PC-9 (cell line): Measurements from ENCODE around the gene SLC35F3. TPM values are rescaled to one million over a fixed set of nuclear protein-coding genes. Genes with fewer than 3 reads are reported as not detected.

ENCODE experiments used
- BruUV-seq: library from RNA; stranded (reverse); fragments of 400-500 nt; replicated peaks from 2 replicates; lab custom pipeline; 2021; lab: Mats Ljungman, UMichigan
- CTCF ChIA-PET: fragments of 300-600 bp; sonication (Branson Sonifier 250); formaldehyde crosslinking; loops from one replicate; lab custom pipeline; 2022; ENCODE audit warnings: antibody characterized with exemption; lab: Charles Lee
- POLR2A ChIA-PET: fragments of 300-600 bp; sonication (Branson Sonifier 250); formaldehyde crosslinking; loops from one replicate; lab custom pipeline; 2022; ENCODE audit warnings: antibody characterized with exemption; ENCODE audit not compliant: unreplicated experiment; lab: Charles Lee
- DNase-seq, 2 experiments: peaks; one replicate each; pipeline versions ENCODE4 v3.0.0 to v3.0.0-alpha.2; 2015 to 2022; ENCODE audit warnings: mixed read lengths in 1 of 2
- H2AFZ ChIP-seq: fragments of 200-600 bp; sonication (generic); 2 replicates; pipeline ENCODE4 v1.8.1; 2017; ENCODE audit warnings: antibody characterized with exemption
- H3F3A ChIP-seq: fragments of 200-600 bp; sonication (generic); 2 replicates; pipeline ENCODE4 v1.8.1; 2017; ENCODE audit warnings: antibody characterized with exemption, mild to moderate bottlenecking, low read depth; ENCODE audit not compliant: insufficient read depth
- H3K27ac ChIP-seq: fragments of 200-600 bp; sonication (generic); 2 replicates; pipeline ENCODE4 v1.6.1; 2016; ENCODE audit warnings: mixed run types
- H3K27me3 ChIP-seq: fragments of 200-600 bp; sonication (generic); 2 replicates; pipeline ENCODE4 v1.6.1; 2016; ENCODE audit warnings: low read depth, mixed run types; ENCODE audit not compliant: insufficient read depth
- H3K36me3 ChIP-seq: fragments of 200-600 bp; sonication (generic); 2 replicates; pipeline ENCODE4 v1.6.1; 2016; ENCODE audit warnings: low read depth, mixed run types
- H3K4me1 ChIP-seq: fragments of 200-600 bp; sonication (generic); replicated peaks from 2 replicates; pipeline ENCODE4 v1.6.1; 2016; ENCODE audit warnings: mixed run types; ENCODE audit not compliant: insufficient read depth
- H3K4me2 ChIP-seq: fragments of 200-600 bp; sonication (generic); 2 replicates; pipeline ENCODE4 v1.6.1; 2017; ENCODE audit warnings: mixed run types
- H3K4me3 ChIP-seq: fragments of 200-600 bp; sonication (generic); 2 replicates; pipeline ENCODE4 v1.6.1; 2016; ENCODE audit warnings: mixed run types
- H3K79me2 ChIP-seq: fragments of 200-600 bp; sonication (generic); 2 replicates; pipeline ENCODE4 v1.6.1; 2017; ENCODE audit warnings: low read depth, mixed run types
- H3K9me2 ChIP-seq: fragments of 200-600 bp; sonication (generic); 2 replicates; pipeline ENCODE4 v1.8.1; 2017; ENCODE audit warnings: mild to moderate bottlenecking; ENCODE audit not compliant: insufficient read depth
- H3K9me3 ChIP-seq: fragments of 200-600 bp; sonication (generic); 2 replicates; pipeline ENCODE4 v1.8.1; 2016; ENCODE audit warnings: low read depth; ENCODE audit not compliant: insufficient read depth
- H4K20me1 ChIP-seq: fragments of 200-600 bp; sonication (generic); 2 replicates; pipeline ENCODE4 v1.8.1; 2017; ENCODE audit not compliant: insufficient read depth
- EZH2 ChIP-seq: fragments of 200-600 bp; sonication (generic); IDR thresholded peaks from 2 replicates; pipeline ENCODE4 v1.8.0; 2017; ENCODE audit warnings: antibody characterized with exemption, low read depth
- intact Hi-C: fragments of 100-400 bp; cut with micrococcal nuclease; formaldehyde crosslinking; loops from one replicate; pipeline ENCODE4 v1.10.0; 2022; ENCODE audit not compliant: unreplicated experiment
- total RNA-seq: library from RNA; stranded (reverse); gene quantifications from 2 replicates; pipeline ENCODE4 v1.2.3, GENCODE V29; 2021
- TF ChIP-seq, protein P1 (sequence below): fragments of 200-600 bp; sonication (generic); conservative IDR thresholded peaks from 2 replicates; pipeline ENCODE4 v1.6.1; 2017; ENCODE audit warnings: mixed run types, antibody characterized with exemption, mild to moderate bottlenecking, moderate library complexity

Gene SLC35F3
- total RNA-seq, 1 experiment from 2014 or later, result 6.1 TPM

- DNase-seq, result no peak
- no TSS peak for BruUV-seq
- H3K36me3 ChIP-seq, result no peaks in the 10 kb centered on the region
- no peak overlapping the region for H3K27ac ChIP-seq
- no peaks in the 10 kb centered on the region for H3K9me2 ChIP-seq
- H3K4me2 ChIP-seq, result no peak overlapping the region
- CTCF ChIA-PET, result no interaction called here
- no peaks in the 10 kb centered on the region for H3F3A ChIP-seq
- POLR2A ChIA-PET, result no interaction called here
- no peaks in the 10 kb centered on the region for H3K4me1 ChIP-seq
- H2AFZ ChIP-seq, result no peak overlapping the region
- no peaks in the 10 kb centered on the region for H4K20me1 ChIP-seq
- intact Hi-C loops, result no loop called here
- TF ChIP-seq EZH2, result no peak
- TF ChIP-seq, protein P1, sequence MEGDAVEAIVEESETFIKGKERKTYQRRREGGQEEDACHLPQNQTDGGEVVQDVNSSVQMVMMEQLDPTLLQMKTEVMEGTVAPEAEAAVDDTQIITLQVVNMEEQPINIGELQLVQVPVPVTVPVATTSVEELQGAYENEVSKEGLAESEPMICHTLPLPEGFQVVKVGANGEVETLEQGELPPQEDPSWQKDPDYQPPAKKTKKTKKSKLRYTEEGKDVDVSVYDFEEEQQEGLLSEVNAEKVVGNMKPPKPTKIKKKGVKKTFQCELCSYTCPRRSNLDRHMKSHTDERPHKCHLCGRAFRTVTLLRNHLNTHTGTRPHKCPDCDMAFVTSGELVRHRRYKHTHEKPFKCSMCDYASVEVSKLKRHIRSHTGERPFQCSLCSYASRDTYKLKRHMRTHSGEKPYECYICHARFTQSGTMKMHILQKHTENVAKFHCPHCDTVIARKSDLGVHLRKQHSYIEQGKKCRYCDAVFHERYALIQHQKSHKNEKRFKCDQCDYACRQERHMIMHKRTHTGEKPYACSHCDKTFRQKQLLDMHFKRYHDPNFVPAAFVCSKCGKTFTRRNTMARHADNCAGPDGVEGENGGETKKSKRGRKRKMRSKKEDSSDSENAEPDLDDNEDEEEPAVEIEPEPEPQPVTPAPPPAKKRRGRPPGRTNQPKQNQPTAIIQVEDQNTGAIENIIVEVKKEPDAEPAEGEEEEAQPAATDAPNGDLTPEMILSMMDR, result no peak
- H3K9me3 ChIP-seq, result no peaks in the 10 kb centered on the region
- H3K79me2 ChIP-seq, result no peaks in the 10 kb centered on the region
- H3K4me3 ChIP-seq, result no peak overlapping the region
- no peaks in the 10 kb centered on the region for H3K27me3 ChIP-seq
Observed at GRCh38 chr1:234140388-234140787, 235.9 kb downstream of the SLC35F3 start.

- no peak overlapping the region for H3K4me3 ChIP-seq
- H3K4me1 ChIP-seq, result no peaks in the 10 kb centered on the region
- no TSS peak for BruUV-seq
- no peak for DNase-seq
- no peaks in the 10 kb centered on the region for H3K9me3 ChIP-seq
- no peaks in the 10 kb centered on the region for H3K27me3 ChIP-seq
- no peaks in the 10 kb centered on the region for H3K79me2 ChIP-seq
- H3K4me2 ChIP-seq, result no peak overlapping the region
- no peaks in the 10 kb centered on the region for H4K20me1 ChIP-seq
- intact Hi-C loops, result no loop called here
- H3F3A ChIP-seq, result no peaks in the 10 kb centered on the region
- no peak overlapping the region for H2AFZ ChIP-seq
- CTCF ChIA-PET, result no interaction called here
- no peaks in the 10 kb centered on the region for H3K9me2 ChIP-seq
- TF ChIP-seq, protein P1, result no peak
- TF ChIP-seq EZH2, result no peak
- no peak overlapping the region for H3K27ac ChIP-seq
- H3K36me3 ChIP-seq, result no peaks in the 10 kb centered on the region
- POLR2A ChIA-PET, result no interaction called here
Observed at GRCh38 chr1:234141006-234141405, 236.5 kb downstream of the SLC35F3 start.

GRCh38 chr1:234143681-234144080 is 239.2 kb downstream of the SLC35F3 start:
- Histone ChIP-seq H3K4me2 (no peak overlapping the region), H3F3A (no peaks in the 10 kb centered on the region), H3K4me1 (no peaks in the 10 kb centered on the region), H3K9me3 (no peaks in the 10 kb centered on the region; the same call in 1 of the 2 replicates), H3K4me3 (no peak overlapping the region), H3K27ac (no peak overlapping the region), H4K20me1 (no peaks in the 10 kb centered on the region), H2AFZ (no peak overlapping the region), H3K27me3 (no peaks in the 10 kb centered on the region), H3K9me2 (no peaks in the 10 kb centered on the region), H3K36me3 (no peaks in the 10 kb centered on the region), H3K79me2 (no peaks in the 10 kb centered on the region)
- BruUV-seq, result no TSS peak
- DNase-seq, result no peak
- ChIA-PET POLR2A (no interaction called here), CTCF (no interaction called here)
- intact Hi-C loops, result no loop called here
- TF ChIP-seq, protein P1, result no peak
- no peak for TF ChIP-seq EZH2
